ENCODE data around the gene STMN1. TPM values are rescaled to one million over a fixed set of nuclear protein-coding genes. Genes with fewer than 3 reads are reported as not detected.

Gene STMN1
- total RNA-seq, 1 donor, result 34.7 TPM

- no peak overlapping the region for H3K4me3 ChIP-seq (ENCODE audit: insufficient read depth, low read length)
- no peak for DNase-seq (ENCODE audit: insufficient read length, low spot score, missing footprints)
- peaks cover 3% of the 10 kb centered on the region for H3K4me1 ChIP-seq (ENCODE audit: insufficient read depth, low read length)
- H3K36me3 ChIP-seq (ENCODE audit: insufficient read depth, low read length), result no peaks in the 10 kb centered on the region
- H3K79me2 ChIP-seq (ENCODE audit: insufficient read depth, low read length), result peaks cover 2% of the 10 kb centered on the region
- H2AFZ ChIP-seq (ENCODE audit: low read length), result no peak overlapping the region
- no peaks in the 10 kb centered on the region for H3K27me3 ChIP-seq (ENCODE audit: insufficient read depth, low read length)
- H3K4me2 ChIP-seq (ENCODE audit: insufficient read depth, low read length), result no peak overlapping the region
- H3K27ac ChIP-seq (ENCODE audit: low read depth, low read length), result no peak overlapping the region
- H4K20me1 ChIP-seq (ENCODE audit: insufficient read depth, low read length), result no peaks in the 10 kb centered on the region
- no peaks in the 10 kb centered on the region for H3K9me3 ChIP-seq (ENCODE audit: low read depth, low read length)
- TF ChIP-seq, protein P1, sequence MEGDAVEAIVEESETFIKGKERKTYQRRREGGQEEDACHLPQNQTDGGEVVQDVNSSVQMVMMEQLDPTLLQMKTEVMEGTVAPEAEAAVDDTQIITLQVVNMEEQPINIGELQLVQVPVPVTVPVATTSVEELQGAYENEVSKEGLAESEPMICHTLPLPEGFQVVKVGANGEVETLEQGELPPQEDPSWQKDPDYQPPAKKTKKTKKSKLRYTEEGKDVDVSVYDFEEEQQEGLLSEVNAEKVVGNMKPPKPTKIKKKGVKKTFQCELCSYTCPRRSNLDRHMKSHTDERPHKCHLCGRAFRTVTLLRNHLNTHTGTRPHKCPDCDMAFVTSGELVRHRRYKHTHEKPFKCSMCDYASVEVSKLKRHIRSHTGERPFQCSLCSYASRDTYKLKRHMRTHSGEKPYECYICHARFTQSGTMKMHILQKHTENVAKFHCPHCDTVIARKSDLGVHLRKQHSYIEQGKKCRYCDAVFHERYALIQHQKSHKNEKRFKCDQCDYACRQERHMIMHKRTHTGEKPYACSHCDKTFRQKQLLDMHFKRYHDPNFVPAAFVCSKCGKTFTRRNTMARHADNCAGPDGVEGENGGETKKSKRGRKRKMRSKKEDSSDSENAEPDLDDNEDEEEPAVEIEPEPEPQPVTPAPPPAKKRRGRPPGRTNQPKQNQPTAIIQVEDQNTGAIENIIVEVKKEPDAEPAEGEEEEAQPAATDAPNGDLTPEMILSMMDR (IDR thresholded peaks at IDR 0.05; ENCODE audit: extremely low read depth, low read depth, low read length), result no peak
These were observed 26.5 kb downstream of the STMN1 start for GRCh38 chr1:25879675-25880074.

DNA sequence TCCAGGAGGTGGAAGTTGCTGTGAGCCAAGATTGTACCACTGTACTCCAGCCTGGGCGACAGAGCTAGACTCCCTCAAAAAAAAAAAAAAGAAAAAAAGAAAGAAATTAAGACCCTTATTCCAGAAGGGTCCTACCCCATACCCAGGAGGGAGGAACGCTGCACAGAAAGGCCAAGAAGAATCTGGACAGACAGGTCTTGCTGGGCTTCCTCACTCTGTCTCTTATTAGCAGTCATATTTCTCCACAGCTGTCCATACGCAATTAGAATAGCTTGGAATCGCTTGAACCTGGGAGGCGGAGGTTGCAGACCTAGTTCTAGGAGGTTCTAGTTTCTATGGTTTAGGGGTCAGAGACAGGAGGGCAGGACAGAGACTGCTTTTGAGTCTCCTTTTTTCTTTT, 27.5 kb downstream of the STMN1 start:
- H3K79me2 ChIP-seq (ENCODE audit: insufficient read depth, low read length), result peaks cover 10% of the 10 kb centered on the region
- no peaks in the 10 kb centered on the region for H3K9me3 ChIP-seq (ENCODE audit: low read depth, low read length)
- no peaks in the 10 kb centered on the region for H3K36me3 ChIP-seq (ENCODE audit: insufficient read depth, low read length)
- no peak overlapping the region for H3K27ac ChIP-seq (ENCODE audit: low read depth, low read length)
- no peak overlapping the region for H3K4me2 ChIP-seq (ENCODE audit: insufficient read depth, low read length)
- no peak overlapping the region for H3K4me3 ChIP-seq (ENCODE audit: insufficient read depth, low read length)
- H3K27me3 ChIP-seq (ENCODE audit: insufficient read depth, low read length), result no peaks in the 10 kb centered on the region
- no peak for DNase-seq (ENCODE audit: insufficient read length, low spot score, missing footprints)
- TF ChIP-seq, protein P1 (IDR thresholded peaks at IDR 0.05; ENCODE audit: extremely low read depth, low read depth, low read length), result no peak
- H3K4me1 ChIP-seq (ENCODE audit: insufficient read depth, low read length), result peaks cover 10% of the 10 kb centered on the region
- no peak overlapping the region for H2AFZ ChIP-seq (ENCODE audit: low read length)
- H4K20me1 ChIP-seq (ENCODE audit: insufficient read depth, low read length), result no peaks in the 10 kb centered on the region

DNA sequence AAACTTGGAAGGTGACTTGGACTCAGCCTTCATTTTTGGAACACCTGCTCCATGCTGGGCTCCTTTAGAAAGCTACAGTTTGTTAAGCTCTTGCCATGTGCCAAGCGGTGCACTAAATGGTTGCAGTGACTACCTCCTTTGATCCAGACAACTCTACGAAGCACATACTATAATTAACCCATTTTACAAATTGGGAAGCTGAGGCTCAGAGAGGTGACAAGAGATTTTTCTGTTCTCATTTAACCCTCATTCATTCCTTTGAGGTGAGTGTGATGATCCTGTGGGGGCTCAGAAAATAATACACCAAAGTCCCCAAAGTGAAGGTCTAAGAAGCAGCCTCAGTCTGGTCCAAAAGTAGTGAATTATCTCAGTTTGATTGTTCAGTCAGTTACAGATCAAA, 29.1 kb downstream of the STMN1 start:
- peaks cover 3% of the 10 kb centered on the region for H4K20me1 ChIP-seq (ENCODE audit: insufficient read depth, low read length)
- H3K4me1 ChIP-seq (ENCODE audit: insufficient read depth, low read length), result peaks cover 17% of the 10 kb centered on the region
- H3K27me3 ChIP-seq (ENCODE audit: insufficient read depth, low read length), result no peaks in the 10 kb centered on the region
- no peaks in the 10 kb centered on the region for H3K36me3 ChIP-seq (ENCODE audit: insufficient read depth, low read length)
- H2AFZ ChIP-seq (ENCODE audit: low read length), result no peak overlapping the region
- no peaks in the 10 kb centered on the region for H3K9me3 ChIP-seq (ENCODE audit: low read depth, low read length)
- no peak overlapping the region for H3K4me2 ChIP-seq (ENCODE audit: insufficient read depth, low read length)
- no peak overlapping the region for H3K27ac ChIP-seq (ENCODE audit: low read depth, low read length)
- peaks cover 25% of the 10 kb centered on the region for H3K79me2 ChIP-seq (ENCODE audit: insufficient read depth, low read length)
- TF ChIP-seq, protein P1 (IDR thresholded peaks at IDR 0.05; ENCODE audit: extremely low read depth, low read depth, low read length), result no peak
- DNase-seq (ENCODE audit: insufficient read length, low spot score, missing footprints), result no peak
- H3K4me3 ChIP-seq (ENCODE audit: insufficient read depth, low read length), result no peak overlapping the region

DNA sequence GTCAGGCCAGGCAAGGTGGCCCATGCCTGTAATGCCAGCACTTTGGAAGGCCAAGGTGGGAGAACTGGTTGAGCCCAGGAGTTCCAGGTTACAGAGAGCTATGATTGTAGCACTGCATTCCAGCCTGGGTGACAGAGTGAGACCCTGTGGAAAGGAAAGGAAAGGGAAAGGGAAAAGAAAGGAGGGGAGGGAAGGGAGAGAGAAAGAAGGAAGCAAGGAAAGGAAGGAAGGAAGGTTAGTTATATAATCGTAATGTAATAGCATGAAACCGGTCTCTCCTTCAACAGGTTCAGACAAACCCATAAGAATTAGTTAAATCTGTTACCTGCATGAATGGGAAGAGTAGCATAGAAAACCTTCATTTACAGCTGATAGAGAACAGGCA, 29.5 kb downstream of the STMN1 start:
- Histone ChIP-seq H3K4me1 (ENCODE audit: insufficient read depth, low read length) (peaks cover 17% of the 10 kb centered on the region), H3K4me3 (ENCODE audit: insufficient read depth, low read length) (no peak overlapping the region), H3K4me2 (ENCODE audit: insufficient read depth, low read length) (no peak overlapping the region), H4K20me1 (ENCODE audit: insufficient read depth, low read length) (peaks cover 7% of the 10 kb centered on the region), H3K79me2 (ENCODE audit: insufficient read depth, low read length) (peaks cover 30% of the 10 kb centered on the region), H3K36me3 (ENCODE audit: insufficient read depth, low read length) (peaks cover 2% of the 10 kb centered on the region), H3K27me3 (ENCODE audit: insufficient read depth, low read length) (no peaks in the 10 kb centered on the region), H3K9me3 (ENCODE audit: low read depth, low read length) (no peaks in the 10 kb centered on the region), H3K27ac (ENCODE audit: low read depth, low read length) (no peak overlapping the region), H2AFZ (ENCODE audit: low read length) (no peak overlapping the region)
- TF ChIP-seq, protein P1 (IDR thresholded peaks at IDR 0.05; ENCODE audit: extremely low read depth, low read depth, low read length), result no peak
- no peak for DNase-seq (ENCODE audit: insufficient read length, low spot score, missing footprints)

Measured in osteoblast (primary cell).